H1 (cell line): Measurements from ENCODE around the gene P2RY8. TPM values are rescaled to one million over a fixed set of nuclear protein-coding genes. Genes with fewer than 3 reads are reported as not detected.
A peak's percentile ranks its signal among the peaks of the same experiment; 100 is the strongest.

Source experiments
- CTCF ChIA-PET: fragments of 300-600 bp; sonication (Branson Sonifier 250); formaldehyde crosslinking; loops from one replicate; lab custom pipeline; 2021; ENCODE audit not compliant: partially characterized antibody; lab: Charles Lee
- POLR2A ChIA-PET: fragments of 300-600 bp; sonication (Branson Sonifier 250); formaldehyde crosslinking; loops from one replicate; lab custom pipeline; 2021; ENCODE audit warnings: inconsistent platforms; ENCODE audit not compliant: partially characterized antibody; lab: Charles Lee
- DNase-seq, 2 experiments: peaks; one replicate each; pipeline versions ENCODE4 v3.0.0 to v3.0.0-alpha.2; 2010 to 2022; ENCODE audit warnings: low spot score in 2 of 2, low read depth in 1 of 2, mixed read lengths in 1 of 2
- FAIRE-seq: peaks from 2 replicates; lab custom pipeline; 2011; peaks lifted over from hg19 to GRCh38; lab: Jason Lieb, UNC
- H2AFZ ChIP-seq: 2 replicates; pipeline ENCODE4 v1.8.1; 2012; ENCODE audit warnings: low read length, inconsistent platforms
- H2AK5ac ChIP-seq: 2 replicates; pipeline ENCODE4 v1.6.1; 2013; ENCODE audit warnings: low read depth, low read length
- H2BK120ac ChIP-seq: replicated peaks from 2 replicates; pipeline ENCODE3; 2013; ENCODE audit warnings: low read depth, low read length, inconsistent platforms
- H2BK12ac ChIP-seq: 2 replicates; pipeline ENCODE4 v1.6.1; 2013; ENCODE audit warnings: low read depth, low read length
- H2BK15ac ChIP-seq: 2 replicates; pipeline ENCODE4 v1.6.1; 2013; ENCODE audit warnings: low read length
- H2BK20ac ChIP-seq: 2 replicates; pipeline ENCODE4 v1.6.1; 2013; ENCODE audit warnings: low read length
- H2BK5ac ChIP-seq: 2 replicates; pipeline ENCODE4 v1.6.1; 2013; ENCODE audit warnings: low read depth, low read length
- H3K14ac ChIP-seq: 2 replicates; pipeline ENCODE4 v1.6.1; 2013; ENCODE audit warnings: inconsistent platforms; ENCODE audit not compliant: insufficient read length
- H3K18ac ChIP-seq: 2 replicates; pipeline ENCODE4 v1.6.1; 2013; ENCODE audit warnings: low read length; ENCODE audit errors: extremely low read depth
- H3K23ac ChIP-seq: 2 replicates; pipeline ENCODE4 v1.6.1; 2013; ENCODE audit warnings: inconsistent platforms; ENCODE audit not compliant: insufficient read length
- H3K23me2 ChIP-seq: 2 replicates; pipeline ENCODE4 v1.6.1; 2013; ENCODE audit warnings: low read depth, low read length
- H3K27ac ChIP-seq: 2 replicates; pipeline ENCODE4 v1.6.1; 2011; ENCODE audit warnings: low read depth, low read length, inconsistent platforms
- H3K27me3 ChIP-seq, 4 experiments: replicated peaks in 1 of 4; 1 replicate in 1 of 4; 2 replicates in 3 of 4; pipeline versions ENCODE4 v1.6.1 to v1.8.1; 2011 to 2013; ENCODE audit warnings: low read length in 3 of 4, mild to moderate bottlenecking in 3 of 4, inconsistent platforms in 2 of 4, mixed read lengths in 2 of 4, moderate library complexity in 1 of 4; ENCODE audit not compliant: control insufficient read depth in 3 of 4, insufficient read depth in 3 of 4; ENCODE audit errors: extremely low read depth in 1 of 4
- H3K36me3 ChIP-seq, 4 experiments: 2 replicates each; pipeline versions ENCODE4 v1.6.1 to v1.8.1; 2011 to 2013; ENCODE audit warnings: mild to moderate bottlenecking in 4 of 4, low read length in 3 of 4, moderate library complexity in 2 of 4, control low read depth in 1 of 4, inconsistent platforms in 1 of 4; ENCODE audit not compliant: insufficient read depth in 4 of 4, control insufficient read depth in 2 of 4
- H3K4ac ChIP-seq: replicated peaks from 2 replicates; pipeline ENCODE3; 2013; ENCODE audit warnings: low read length, low read depth, mixed read lengths, inconsistent platforms; ENCODE audit not compliant: insufficient read length
- H3K4me1 ChIP-seq, 4 experiments: replicated peaks in 1 of 4; 1 replicate in 1 of 4; 2 replicates in 3 of 4; pipeline versions ENCODE4 v1.6.1 to v1.8.1; 2011 to 2013; ENCODE audit warnings: low read length in 3 of 4, inconsistent platforms in 2 of 4, mixed read lengths in 1 of 4; ENCODE audit not compliant: insufficient read depth in 4 of 4, control insufficient read depth in 3 of 4
- H3K4me2 ChIP-seq, 2 experiments: 2 replicates each; pipeline versions ENCODE4 v1.6.1 to v1.8.1; 2011 to 2013; ENCODE audit warnings: low read depth in 2 of 2, low read length in 2 of 2, control low read depth in 1 of 2, inconsistent platforms in 1 of 2, mild to moderate bottlenecking in 1 of 2; ENCODE audit not compliant: insufficient read depth in 1 of 2
- H3K4me3 ChIP-seq, 4 experiments: fragments of 200-600, 300-600 bp in 1 of 4; sonication (generic), shearing (Covaris generic), sonication (Bioruptor Twin) in 1 of 4; 2 replicates each; pipeline versions ENCODE4 v1.5.1 to v1.8.1; 2011 to 2016; ENCODE audit warnings: low read length in 4 of 4, low read depth in 3 of 4, control low read depth in 2 of 4, inconsistent platforms in 2 of 4, mild to moderate bottlenecking in 2 of 4, mixed read lengths in 1 of 4, moderate library complexity in 1 of 4; ENCODE audit not compliant: insufficient read depth in 2 of 4; ENCODE audit errors: extremely low read depth in 1 of 4
- H3K56ac ChIP-seq: replicated peaks from 2 replicates; pipeline ENCODE3; 2013; ENCODE audit warnings: low read depth, mild to moderate bottlenecking, mixed read lengths, low read length, inconsistent platforms; ENCODE audit not compliant: insufficient read length
- H3K79me1 ChIP-seq: 2 replicates; pipeline ENCODE4 v1.6.1; 2013; ENCODE audit warnings: low read depth, low read length, control low read depth
- H3K79me2 ChIP-seq, 2 experiments: 2 replicates each; pipeline versions ENCODE4 v1.6.1 to v1.8.1; 2012 to 2013; ENCODE audit warnings: low read length in 2 of 2, mild to moderate bottlenecking in 2 of 2, inconsistent platforms in 1 of 2; ENCODE audit not compliant: insufficient read depth in 2 of 2, control insufficient read depth in 1 of 2
- H3K9ac ChIP-seq, 4 experiments: replicated peaks in 1 of 4; 1 replicate in 1 of 4; 2 replicates in 3 of 4; pipeline versions ENCODE4 v1.6.1 to v1.8.1; 2011 to 2013; ENCODE audit warnings: low read depth in 3 of 4, low read length in 3 of 4, control low read depth in 2 of 4, mild to moderate bottlenecking in 2 of 4, moderate library complexity in 2 of 4, inconsistent platforms in 1 of 4; ENCODE audit errors: extremely low read depth in 1 of 4
- H3K9me3 ChIP-seq, 2 experiments: 2 replicates each; pipeline versions ENCODE4 v1.6.1 to v1.8.1; 2012 to 2013; ENCODE audit warnings: mild to moderate bottlenecking in 2 of 2, moderate library complexity in 2 of 2, control low read depth in 1 of 2, inconsistent platforms in 1 of 2, low read depth in 1 of 2, low read length in 1 of 2, mixed read lengths in 1 of 2; ENCODE audit not compliant: insufficient read depth in 2 of 2
- H4K20me1 ChIP-seq, 2 experiments: replicated peaks in 1 of 2; 2 replicates each; pipeline versions ENCODE3 to v1.8.1; 2011 to 2013; ENCODE audit warnings: inconsistent platforms in 2 of 2, low read length in 2 of 2, mild to moderate bottlenecking in 1 of 2; ENCODE audit not compliant: insufficient read depth in 2 of 2, control insufficient read depth in 1 of 2
- H4K5ac ChIP-seq: 2 replicates; pipeline ENCODE4 v1.6.1; 2013; ENCODE audit warnings: low read length, low read depth, mixed read lengths, inconsistent platforms; ENCODE audit not compliant: insufficient read length
- H4K8ac ChIP-seq: 2 replicates; pipeline ENCODE4 v1.8.0; 2013; ENCODE audit warnings: mild to moderate bottlenecking, moderate library complexity, low read length, inconsistent platforms; ENCODE audit not compliant: insufficient read depth; ENCODE audit errors: extremely low read depth
- H4K91ac ChIP-seq: replicated peaks from 2 replicates; pipeline ENCODE3; 2013; ENCODE audit warnings: low read length, mixed read lengths, inconsistent platforms; ENCODE audit not compliant: insufficient read length
- RAD21 ChIP-seq, 2 experiments: IDR thresholded peaks in 1 of 2; conservative IDR thresholded peaks in 1 of 2; 2 replicates each; pipeline ENCODE4 v1.6.1; 2011; ENCODE audit warnings: low read depth in 2 of 2, low read length in 2 of 2, improper control_type of control experiment in 1 of 2, inconsistent platforms in 1 of 2, mild to moderate bottlenecking in 1 of 2, moderate library complexity in 1 of 2
- YY1 ChIP-seq: IDR thresholded peaks from 2 replicates; pipeline ENCODE4 v1.6.1; 2011; ENCODE audit warnings: low read depth, mild to moderate bottlenecking, low read length
- WGBS, 2 experiments: shearing (Covaris generic) in 1 of 2; methylation state at CpG; one replicate each; pipeline versions ENCODE4 v1.1.6 to v1.1.7; 2013 to 2015; ENCODE audit warnings: low lambda C conversion rate in 2 of 2, mixed read lengths in 2 of 2, inconsistent platforms in 1 of 2, low coverage in 1 of 2, missing lambda C conversion rate in 1 of 2; ENCODE audit not compliant: insufficient replicate concordance in 2 of 2, insufficient coverage in 1 of 2, insufficient read length in 1 of 2; ENCODE audit errors: extremely low coverage in 1 of 2, missing lambda C conversion rate in 1 of 2; 5-methylcytosine and 5-hydroxymethylcytosine counted together
- polyA plus RNA-seq, 7 experiments: library from polyadenylated mRNA; depleted of rRNA in 3 of 7; stranded (reverse) in 5 of 7; unstranded in 2 of 7; fragments of >200 nt in 5 of 7; fragments of 200-250 nt in 2 of 7; gene quantifications; 1 replicate in 5 of 7; 2 replicates in 1 of 7; 4 replicates in 1 of 7; pipeline versions ENCODE4 v1.2.1 to v1.2.3, GENCODE V29; 2011 to 2013; ENCODE audit warnings: missing spikeins in 2 of 7, mixed read lengths in 2 of 7
- total RNA-seq: library from RNA; stranded (reverse); fragmentation: NEBNext Ultra II Directional; extraction: Animal tissue kit (Norgen Biotek cat#: 25700); gene quantifications from 2 replicates; pipeline ENCODE4 v1.2.1, GENCODE V29; 2021

P2RY8 gene
- total and polyA plus RNA-seq, 2 of the 8 experiments (the other 6 are each of a cell fraction or from before 2014, with no cell fraction given): 0.09 to 0.15 TPM

- Histone ChIP-seq H3K27ac (no peak overlapping the region), H2BK20ac (0 out of 2 replicates have a peak overlapping the region, but pooled peaks have one; percentile 32), H2BK15ac (peak overlapping the region; percentile 46; the same call in 1 of the 2 replicates), H4K8ac (0 out of 2 replicates have a peak overlapping the region, but pooled peaks have one; percentile 51), H3K27me3 (no peaks in the 10 kb centered on the region), H4K20me1 (peaks cover 0 to 2% of the 10 kb centered on the region in 2 experiments), H3K79me1 (no peaks in the 10 kb centered on the region), H3K4me2 (no peak overlapping the region; a peak in 1 of 4 replicates), H2BK120ac (no peak overlapping the region), H3K9me3 (no peaks in the 10 kb centered on the region), H2AK5ac (no peak overlapping the region), H2BK12ac (peak overlapping the region; percentile 87; the same call in 1 of the 2 replicates), H3K4me1 (peaks cover 0 to 2% (median 0%) of the 10 kb centered on the region in 4 experiments; a peak in 2 of 7 replicates), H4K5ac (peak overlapping the region; percentile 61), H2BK5ac (0 out of 2 replicates have a peak overlapping the region, but pooled peaks have one; percentile 16), H3K4ac (no peak overlapping the region), H3K9ac (no peak overlapping the region), H4K91ac (peak overlapping the region; percentile 65), H3K23me2 (no peaks in the 10 kb centered on the region), H3K56ac (no peak overlapping the region), H3K14ac (no peak overlapping the region), H2AFZ (peak overlapping the region; percentile 96), H3K4me3 (no peak overlapping the region), H3K18ac (peak overlapping the region; percentile 51; the same call in 1 of the 2 replicates), H3K79me2 (no peaks in the 10 kb centered on the region), H3K36me3 (no peaks in the 10 kb centered on the region), H3K23ac (no peak overlapping the region)
- WGBS, 2 experiments: 74% methylated on average over 19 of the region's 22 CpGs; no CpG with 5 or more reads in 1 of the 2 experiments
- CTCF ChIA-PET: no interaction called here
- TF ChIP-seq YY1: no peak
- TF ChIP-seq RAD21 (IDR thresholded peaks at IDR 0.05 in 1 of 2, conservative IDR thresholded peaks at IDR 0.05 in 1 of 2; ENCODE audit: low read depth in 2 of 2, low read length in 2 of 2): peak in 1 of 2 experiments; percentile 12; a peak in 1 of 4 replicates
- DNase-seq: peak in 1 of 2 experiments; percentile 60
- no peak for FAIRE-seq
- POLR2A ChIA-PET: no interaction called here
These were observed 2.5 kb downstream of the P2RY8 start for GRCh38 chrX:1534301-1535168.
